Esophagus (tissue), 2 donors: ENCODE data around the gene NPRL2. TPM values are rescaled to one million over a fixed set of nuclear protein-coding genes. Genes with fewer than 3 reads are reported as not detected.

Source experiments
- polyA plus RNA-seq, 2 donors: library from polyadenylated mRNA; stranded (reverse); fragments of 200-250 nt; gene quantifications; one replicate each; pipeline ENCODE4 v1.2.3, GENCODE V29; 2013
- donor health status: healthy with polysubstance abuse.
- donor health status: Bipolar disorder and iron deficiency.

Gene NPRL2
- polyA plus RNA-seq, 2 donors, result 14.9 to 16.4 TPM

Other genes starting within 250 kb of the NPRL2 start
- gene SEMA3F, start 195.5 kb downstream of the NPRL2 start, polyA plus RNA-seq, result 10 to 100 TPM; 55.4 to 79.6 TPM
- under 1 TPM; 0.02 to 0.07 TPM for gene GNAT1, start 159.2 kb downstream of the NPRL2 start, polyA plus RNA-seq
- gene SLC38A3, start 145.5 kb downstream of the NPRL2 start, polyA plus RNA-seq, result under 1 TPM; 0.08 to 0.11 TPM
- gene GNAI2, start 114.6 kb downstream of the NPRL2 start, polyA plus RNA-seq, result 10 to 100 TPM; 52.2 to 61.8 TPM
- 1 to 10 TPM; 5.2 to 7.8 TPM for gene SEMA3B, start 81.6 kb downstream of the NPRL2 start, polyA plus RNA-seq
- gene LSMEM2, start 71.7 kb downstream of the NPRL2 start, polyA plus RNA-seq, result under 1 TPM; 0.07 to 0.16 TPM
- gene IFRD2, start 58.3 kb downstream of the NPRL2 start, polyA plus RNA-seq, result 10 to 100 TPM; 65.6 to 69.5 TPM
- 1 to 10 TPM; 3.4 to 5.1 TPM for gene HYAL3, start 51.4 kb downstream of the NPRL2 start, polyA plus RNA-seq
- gene NAA80, start 51.4 kb downstream of the NPRL2 start, polyA plus RNA-seq, result 10 to 100 TPM in 1 of 2 donors, 1 to 10 TPM in 1; 6.9 to 11.2 TPM
- 1 to 10 TPM; 3.2 to 4.2 TPM for gene HYAL1, start 47.2 kb downstream of the NPRL2 start, polyA plus RNA-seq
- gene HYAL2, start 28.0 kb downstream of the NPRL2 start, polyA plus RNA-seq, result 10 to 100 TPM; 25.6 to 43.1 TPM
- gene TUSC2, start 22.6 kb downstream of the NPRL2 start, polyA plus RNA-seq, result 10 to 100 TPM; 14.2 to 34.6 TPM
- gene RASSF1, start 9.9 kb downstream of the NPRL2 start, polyA plus RNA-seq, result 10 to 100 TPM; 15.0 to 20.3 TPM
- under 1 TPM; 0.29 to 0.35 TPM for gene ZMYND10, start 5.0 kb downstream of the NPRL2 start, polyA plus RNA-seq
- 10 to 100 TPM; 12.8 to 21.8 TPM for gene CYB561D2, start 87 bp upstream of the NPRL2 start, polyA plus RNA-seq
- 10 to 100 TPM; 16.2 to 23.0 TPM for gene TMEM115, start 8.7 kb upstream of the NPRL2 start, polyA plus RNA-seq
- gene CACNA2D2, start 152.9 kb upstream of the NPRL2 start, polyA plus RNA-seq, result under 1 TPM; 0.28 to 0.31 TPM
- 1 to 10 TPM; 1.8 to 2.0 TPM for gene C3orf18, start 217.0 kb upstream of the NPRL2 start, polyA plus RNA-seq
- 10 to 100 TPM in 1 of 2 donors, 1 to 10 TPM in 1; 8.3 to 12.9 TPM for gene HEMK1, start 218.7 kb upstream of the NPRL2 start, polyA plus RNA-seq